CD14-positive monocyte (primary cell): ENCODE data around the gene MYOCD. TPM values are rescaled to one million over a fixed set of nuclear protein-coding genes. Genes with fewer than 3 reads are reported as not detected.

Source experiments
- DNase-seq, 3 donors: peaks; one replicate each; pipeline ENCODE4 v3.0.0-alpha.2; 2011 to 2022
- H2AFZ ChIP-seq: 2 replicates; pipeline ENCODE4 v1.6.0; 2012; ENCODE audit warnings: mild to moderate bottlenecking, low read depth, low read length, inconsistent platforms; ENCODE audit not compliant: insufficient read depth, poor library complexity, severe bottlenecking
- H3K27ac ChIP-seq, 2 donors: 1 replicate in 1 of 2; 2 replicates in 1 of 2; pipeline ENCODE4 v1.5.1; 2012 to 2013; ENCODE audit warnings: low read length in 2 of 2, control low read depth in 1 of 2, inconsistent platforms in 1 of 2, low read depth in 1 of 2, mild to moderate bottlenecking in 1 of 2
- H3K27me3 ChIP-seq, 2 donors: one replicate each; pipeline versions ENCODE4 v1.6.0 to v1.6.1; 2011 to 2013; ENCODE audit warnings: low read length in 2 of 2; ENCODE audit not compliant: control insufficient read depth in 2 of 2, insufficient read depth in 2 of 2
- H3K36me3 ChIP-seq, 2 donors: replicated peaks in 1 of 2; 1 replicate in 1 of 2; 2 replicates in 1 of 2; pipeline versions ENCODE4 v1.5.1 to v1.6.1; 2012 to 2013; ENCODE audit warnings: low read length in 2 of 2, control low read depth in 1 of 2, inconsistent platforms in 1 of 2, mild to moderate bottlenecking in 1 of 2; ENCODE audit not compliant: insufficient read depth in 2 of 2, control insufficient read depth in 1 of 2
- H3K4me1 ChIP-seq, 2 donors: 1 replicate in 1 of 2; 2 replicates in 1 of 2; pipeline versions ENCODE4 v1.5.1 to v1.6.1; 2012 to 2013; ENCODE audit warnings: low read length in 2 of 2, control low read depth in 1 of 2, inconsistent platforms in 1 of 2, mild to moderate bottlenecking in 1 of 2, moderate library complexity in 1 of 2; ENCODE audit not compliant: insufficient read depth in 2 of 2, control insufficient read depth in 1 of 2
- H3K4me2 ChIP-seq: replicated peaks from 2 replicates; pipeline ENCODE3; 2012; ENCODE audit warnings: low read length, moderate library complexity, mild to moderate bottlenecking; ENCODE audit not compliant: poor library complexity, severe bottlenecking; ENCODE audit errors: extremely low read depth
- H3K4me3 ChIP-seq, 3 experiments: fragments of 200-600 bp in 1 of 3; sonication (generic) in 1 of 3; replicated peaks in 1 of 3; 1 replicate in 2 of 3; 2 replicates in 1 of 3; pipeline ENCODE4 v1.5.1; 2011 to 2013; ENCODE audit warnings: low read length in 3 of 3, mild to moderate bottlenecking in 3 of 3, control low read depth in 2 of 3, low read depth in 2 of 3, inconsistent platforms in 1 of 3, moderate library complexity in 1 of 3
- H3K79me2 ChIP-seq: 2 replicates; pipeline ENCODE4 v1.6.0; 2012; ENCODE audit warnings: mild to moderate bottlenecking, control low read depth, inconsistent platforms, low read length, moderate library complexity; ENCODE audit not compliant: insufficient read depth
- H3K9ac ChIP-seq: 2 replicates; pipeline ENCODE4 v1.6.0; 2017; ENCODE audit warnings: low read length, mild to moderate bottlenecking; ENCODE audit not compliant: insufficient read depth, poor library complexity, severe bottlenecking
- H3K9me3 ChIP-seq, 2 donors: replicated peaks in 1 of 2; 1 replicate in 1 of 2; 2 replicates in 1 of 2; pipeline versions ENCODE4 v1.5.1 to v1.6.1; 2012 to 2013; ENCODE audit warnings: low read length in 2 of 2, control low read depth in 1 of 2; ENCODE audit not compliant: control insufficient read depth in 1 of 2, insufficient read depth in 1 of 2
- H4K20me1 ChIP-seq: 2 replicates; pipeline ENCODE4 v1.6.0; 2012; ENCODE audit warnings: mild to moderate bottlenecking, low read length, control low read depth, moderate library complexity; ENCODE audit not compliant: insufficient read depth
- H3K27ac Mint-ChIP-seq, 7 donors: one replicate each; pipeline ENCODE4 v1.8.0; 2020; ENCODE audit warnings: mild to moderate bottlenecking in 7 of 7, mixed read lengths in 7 of 7, moderate library complexity in 6 of 7, inconsistent platforms in 2 of 7
- H3K27me3 Mint-ChIP-seq, 3 donors: one replicate each; pipeline ENCODE4 v1.8.0; 2021 to 2022; ENCODE audit warnings: low read depth in 3 of 3, mild to moderate bottlenecking in 3 of 3, mixed read lengths in 3 of 3, moderate library complexity in 3 of 3, inconsistent platforms in 1 of 3
- H3K36me3 Mint-ChIP-seq, 2 donors: one replicate each; pipeline ENCODE4 v1.8.0; 2020; ENCODE audit warnings: mixed read lengths in 2 of 2, inconsistent platforms in 1 of 2, mild to moderate bottlenecking in 1 of 2
- H3K4me1 Mint-ChIP-seq: one replicate; pipeline ENCODE4 v1.8.0; 2020; ENCODE audit warnings: mild to moderate bottlenecking, mixed read lengths
- H3K4me3 Mint-ChIP-seq, 2 donors: one replicate each; pipeline ENCODE4 v1.8.0; 2020; ENCODE audit warnings: mild to moderate bottlenecking in 2 of 2, mixed read lengths in 2 of 2, moderate library complexity in 1 of 2
- H3K9me3 Mint-ChIP-seq, 7 donors: one replicate each; pipeline ENCODE4 v1.8.0; 2020 to 2022; ENCODE audit warnings: mixed read lengths in 7 of 7, mild to moderate bottlenecking in 6 of 7, moderate library complexity in 6 of 7, inconsistent platforms in 2 of 7
- CTCF ChIP-seq: fragments of 200-600 bp; IDR thresholded peaks from one replicate; pipeline ENCODE4 v1.8.0; 2022; ENCODE audit warnings: antibody characterized with exemption, mild to moderate bottlenecking
- WGBS: methylation state at CpG from one replicate; pipeline ENCODE4 v1.1.5; 2013; ENCODE audit warnings: missing lambda C conversion rate; ENCODE audit not compliant: insufficient coverage; 5-methylcytosine and 5-hydroxymethylcytosine counted together
- intact Hi-C, 2 donors: fragments of 100-400 bp; cut with micrococcal nuclease; formaldehyde crosslinking; loops; one replicate each; pipeline versions ENCODE4 v1.15.0 to v1.15.1; 2023
- polyA plus RNA-seq, 3 donors: library from polyadenylated mRNA; depleted of rRNA in 1 of 3; unstranded in 2 of 3; stranded (reverse) in 1 of 3; fragments of 300-500 nt in 2 of 3; fragments of >200 nt in 1 of 3; fragmentation: Illumina TruSeq in 2 of 3; gene quantifications; 1 replicate in 2 of 3; 2 replicates in 1 of 3; pipeline ENCODE4 v1.2.3, GENCODE V29; 2012 to 2021

Gene MYOCD
- polyA plus RNA-seq, 3 donors = not detected

- Histone ChIP-seq H3K36me3 (no peaks in the 10 kb centered on the region), H3K9me3 (peaks cover 0 to 3% of the 10 kb centered on the region in 2 donors), H2AFZ (no peak overlapping the region), H3K27me3 (no peaks in the 10 kb centered on the region), H3K9ac (no peak overlapping the region), H3K4me1 (no peaks in the 10 kb centered on the region), H3K79me2 (no peaks in the 10 kb centered on the region), H3K4me3 (no peak overlapping the region), H3K4me2 (no peak overlapping the region), H3K27ac (no peak overlapping the region), H4K20me1 (no peaks in the 10 kb centered on the region)
- intact Hi-C loops = no loop called here
- TF ChIP-seq CTCF = no peak
- Mint-ChIP-seq H3K4me3 (no peak overlapping the region), H3K27ac (no peak overlapping the region), H3K36me3 (no peaks in the 10 kb centered on the region), H3K4me1 (no peaks in the 10 kb centered on the region), H3K27me3 (peaks cover 0 to 5% (median 0%) of the 10 kb centered on the region in 3 donors), H3K9me3 (peaks cover 0 to 10% (median 4%) of the 10 kb centered on the region in 7 donors)
- no peak for DNase-seq
- 45% methylated on average over 8 of the region's 10 CpGs for WGBS
These were observed 65.3 kb downstream of the MYOCD start for GRCh38 chr17:12730931-12731521.

- no peaks in the 10 kb centered on the region for H3K79me2 ChIP-seq
- peaks cover 0 to 10% (median 4%) of the 10 kb centered on the region in 7 donors for H3K9me3 Mint-ChIP-seq
- no peaks in the 10 kb centered on the region for H3K4me1 ChIP-seq
- no peak overlapping the region for H3K4me3 ChIP-seq
- no peak overlapping the region for H3K27ac Mint-ChIP-seq
- no peaks in the 10 kb centered on the region for H3K36me3 ChIP-seq
- intact Hi-C loops = no loop called here
- H3K4me3 Mint-ChIP-seq = no peak overlapping the region
- WGBS = 89% methylated on average over 8 of the region's 8 CpGs
- no peak for TF ChIP-seq CTCF
- DNase-seq = no peak
- no peak overlapping the region for H3K27ac ChIP-seq
- peaks cover 0 to 3% of the 10 kb centered on the region in 2 donors for H3K9me3 ChIP-seq
- H3K4me2 ChIP-seq = no peak overlapping the region
- H3K4me1 Mint-ChIP-seq = no peaks in the 10 kb centered on the region
- H2AFZ ChIP-seq = no peak overlapping the region
- no peaks in the 10 kb centered on the region for H4K20me1 ChIP-seq
- H3K27me3 ChIP-seq = no peaks in the 10 kb centered on the region
- peaks cover 0 to 5% (median 0%) of the 10 kb centered on the region in 3 donors for H3K27me3 Mint-ChIP-seq
- H3K9ac ChIP-seq = no peak overlapping the region
- no peaks in the 10 kb centered on the region for H3K36me3 Mint-ChIP-seq
These were observed 66.1 kb downstream of the MYOCD start for GRCh38 chr17:12731839-12732238.
